Neural cell (in vitro differentiated cells): Measurements from ENCODE around the gene AP3B1. TPM values are rescaled to one million over a fixed set of nuclear protein-coding genes. Genes with fewer than 3 reads are reported as not detected.

Experiments
- H2AFZ ChIP-seq: fragments of 200-600, 300-800 bp; sonication (generic), shearing (Covaris generic); 2 replicates; pipeline ENCODE4 v1.6.0; 2014; ENCODE audit warnings: low read depth, mild to moderate bottlenecking, antibody characterized with exemption, low read length, moderate library complexity
- H3F3A ChIP-seq: fragments of 200-600 bp; shearing (Covaris generic); 2 replicates; pipeline ENCODE4 v1.6.1; 2016; ENCODE audit warnings: mild to moderate bottlenecking, moderate library complexity, mixed read lengths, antibody characterized with exemption, low read length; ENCODE audit not compliant: insufficient read depth, poor library complexity, severe bottlenecking
- H3K27ac ChIP-seq: fragments of 200-600, 300-800 bp; sonication (generic), shearing (Covaris generic); 2 replicates; pipeline ENCODE4 v1.5.1; 2014; ENCODE audit warnings: mild to moderate bottlenecking, low read length, moderate library complexity
- H3K27me3 ChIP-seq: fragments of 300-800, 200-600 bp; sonication (generic), shearing (Covaris generic); 2 replicates; pipeline ENCODE4 v1.6.0; 2014; ENCODE audit warnings: mild to moderate bottlenecking, low read depth, low read length, moderate library complexity; ENCODE audit not compliant: insufficient read depth
- H3K36me3 ChIP-seq: fragments of 300-800, 200-600 bp; sonication (generic), shearing (Covaris generic); 2 replicates; pipeline ENCODE4 v1.5.1; 2014; ENCODE audit warnings: mild to moderate bottlenecking, antibody characterized with exemption, low read length, moderate library complexity; ENCODE audit not compliant: insufficient read depth
- H3K4me2 ChIP-seq: fragments of 300-800, 200-600 bp; sonication (generic), shearing (Covaris generic); 2 replicates; pipeline ENCODE4 v1.6.0; 2014; ENCODE audit warnings: mild to moderate bottlenecking, low read length
- H3K4me3 ChIP-seq: fragments of 300-800, 200-600 bp; sonication (generic), shearing (Covaris generic); 2 replicates; pipeline ENCODE4 v1.5.1; 2014; ENCODE audit warnings: mild to moderate bottlenecking, low read length, moderate library complexity
- H3K79me2 ChIP-seq: fragments of 200-600 bp; shearing (Covaris generic); replicated peaks from 2 replicates; pipeline ENCODE4 v1.6.0; 2014; ENCODE audit warnings: mild to moderate bottlenecking, low read length, moderate library complexity; ENCODE audit not compliant: insufficient read depth
- H3K9ac ChIP-seq: fragments of 300-800, 200-600 bp; sonication (generic), shearing (Covaris generic); 2 replicates; pipeline ENCODE4 v1.6.1; 2016; ENCODE audit warnings: mild to moderate bottlenecking, low read length, mixed read lengths
- H3K9me2 ChIP-seq: fragments of 200-600 bp; shearing (Covaris generic); 2 replicates; pipeline ENCODE4 v1.6.1; 2016; ENCODE audit warnings: mild to moderate bottlenecking, low read length, mixed read lengths; ENCODE audit not compliant: insufficient read depth
- H3K9me3 ChIP-seq: fragments of 200-600, 300-800 bp; sonication (generic), shearing (Covaris generic); 2 replicates; pipeline ENCODE4 v1.6.1; 2016; ENCODE audit warnings: mild to moderate bottlenecking, mixed run types, low read length, moderate library complexity, mixed read lengths
- H4K20me1 ChIP-seq: fragments of 200-600 bp; shearing (Covaris generic); 2 replicates; pipeline ENCODE4 v1.6.1; 2016; ENCODE audit warnings: mild to moderate bottlenecking, mixed run types; ENCODE audit not compliant: insufficient read depth
- EP300 ChIP-seq: fragments of 450-650 bp; conservative IDR thresholded peaks from 2 replicates; pipeline ENCODE4 v1.6.1; 2014; ENCODE audit warnings: antibody characterized with exemption, mild to moderate bottlenecking, moderate library complexity; ENCODE audit not compliant: poor library complexity, severe bottlenecking
- EZH2 ChIP-seq: fragments of 200-600, 300-800 bp; shearing (Covaris generic), sonication (generic); IDR thresholded peaks from 2 replicates; pipeline ENCODE4 v1.6.1; 2014; ENCODE audit warnings: antibody characterized with exemption, low read length, borderline replicate concordance, mild to moderate bottlenecking; ENCODE audit not compliant: insufficient read depth, poor library complexity, severe bottlenecking
- MXI1 ChIP-seq: fragments of 450-650 bp; conservative IDR thresholded peaks from 2 replicates; pipeline ENCODE4 v1.6.1; 2014; ENCODE audit warnings: antibody characterized with exemption, mild to moderate bottlenecking; ENCODE audit not compliant: poor library complexity, severe bottlenecking
- POLR2AphosphoS5 ChIP-seq: IDR thresholded peaks from 2 replicates; pipeline ENCODE4 v1.6.1; 2012
- RAD21 ChIP-seq: fragments of 450-650 bp; conservative IDR thresholded peaks from 2 replicates; pipeline ENCODE4 v1.6.1; 2014; ENCODE audit warnings: antibody characterized with exemption, mild to moderate bottlenecking, moderate library complexity
- REST ChIP-seq: IDR thresholded peaks from 2 replicates; pipeline ENCODE4 v1.6.1; 2012; ENCODE audit warnings: borderline replicate concordance
- SMC3 ChIP-seq: fragments of 450-650 bp; conservative IDR thresholded peaks from 2 replicates; pipeline ENCODE4 v1.6.1; 2014; ENCODE audit warnings: antibody characterized with exemption, mild to moderate bottlenecking, moderate library complexity; ENCODE audit not compliant: poor library complexity
- TAF1 ChIP-seq: IDR thresholded peaks from 2 replicates; pipeline ENCODE4 v1.6.1; 2012; ENCODE audit warnings: low read depth
- polyA plus RNA-seq: library from polyadenylated mRNA; depleted of rRNA; stranded (reverse); fragments of >200 nt; gene quantifications from 2 replicates; pipeline ENCODE4 v1.2.3, GENCODE V29; 2014
- TF ChIP-seq, protein P1 (sequence below): fragments of 450-650 bp; IDR thresholded peaks from 2 replicates; pipeline ENCODE4 v1.5.1; 2014; ENCODE audit warnings: antibody characterized with exemption, mild to moderate bottlenecking, moderate library complexity; ENCODE audit not compliant: poor library complexity, severe bottlenecking

AP3B1 gene
- polyA plus RNA-seq, 1 donor from 2014 or later = 8.5 TPM

DNA sequence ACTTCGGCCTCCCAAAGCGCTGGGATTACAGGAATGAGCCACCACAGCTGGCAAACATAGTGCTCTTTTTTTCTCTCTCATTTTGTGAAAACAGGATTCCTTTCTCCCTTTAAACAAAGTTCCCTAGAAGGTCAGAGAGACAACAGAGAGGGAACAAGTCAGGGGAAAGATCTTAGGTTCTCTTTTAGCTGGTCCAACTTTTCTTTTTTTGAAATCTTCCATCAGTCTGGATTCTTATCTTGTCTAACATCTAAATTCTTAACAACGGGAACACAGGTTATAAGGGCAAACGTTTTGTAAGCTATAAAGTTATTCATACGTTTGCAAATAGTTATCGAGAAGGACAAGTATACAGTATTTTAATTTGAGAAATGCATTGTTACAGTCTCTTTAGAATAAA, 294.3 kb downstream of the AP3B1 start:
- no peak overlapping the region for H3K4me2 ChIP-seq
- no peaks in the 10 kb centered on the region for H3F3A ChIP-seq
- H3K9ac ChIP-seq = no peak overlapping the region
- no peaks in the 10 kb centered on the region for H3K36me3 ChIP-seq
- no peak overlapping the region for H2AFZ ChIP-seq
- no peaks in the 10 kb centered on the region for H3K9me3 ChIP-seq
- H3K27ac ChIP-seq = no peak overlapping the region
- H3K4me3 ChIP-seq = no peak overlapping the region
- no peaks in the 10 kb centered on the region for H4K20me1 ChIP-seq
- H3K79me2 ChIP-seq = no peaks in the 10 kb centered on the region
- TF ChIP-seq EZH2 (no peak), POLR2AphosphoS5 (no peak), TAF1 (no peak), MXI1 (no peak), REST (no peak)
- no peaks in the 10 kb centered on the region for H3K9me2 ChIP-seq
- H3K27me3 ChIP-seq = peaks cover 18% of the 10 kb centered on the region

- Histone ChIP-seq H4K20me1 (no peaks in the 10 kb centered on the region), H3F3A (no peaks in the 10 kb centered on the region), H3K9ac (no peak overlapping the region), H2AFZ (no peak overlapping the region), H3K36me3 (no peaks in the 10 kb centered on the region), H3K79me2 (no peaks in the 10 kb centered on the region), H3K27ac (no peak overlapping the region), H3K4me3 (no peak overlapping the region), H3K4me2 (no peak overlapping the region), H3K27me3 (peaks cover 16% of the 10 kb centered on the region), H3K9me2 (no peaks in the 10 kb centered on the region), H3K9me3 (no peaks in the 10 kb centered on the region)
- TF ChIP-seq, protein P1, sequence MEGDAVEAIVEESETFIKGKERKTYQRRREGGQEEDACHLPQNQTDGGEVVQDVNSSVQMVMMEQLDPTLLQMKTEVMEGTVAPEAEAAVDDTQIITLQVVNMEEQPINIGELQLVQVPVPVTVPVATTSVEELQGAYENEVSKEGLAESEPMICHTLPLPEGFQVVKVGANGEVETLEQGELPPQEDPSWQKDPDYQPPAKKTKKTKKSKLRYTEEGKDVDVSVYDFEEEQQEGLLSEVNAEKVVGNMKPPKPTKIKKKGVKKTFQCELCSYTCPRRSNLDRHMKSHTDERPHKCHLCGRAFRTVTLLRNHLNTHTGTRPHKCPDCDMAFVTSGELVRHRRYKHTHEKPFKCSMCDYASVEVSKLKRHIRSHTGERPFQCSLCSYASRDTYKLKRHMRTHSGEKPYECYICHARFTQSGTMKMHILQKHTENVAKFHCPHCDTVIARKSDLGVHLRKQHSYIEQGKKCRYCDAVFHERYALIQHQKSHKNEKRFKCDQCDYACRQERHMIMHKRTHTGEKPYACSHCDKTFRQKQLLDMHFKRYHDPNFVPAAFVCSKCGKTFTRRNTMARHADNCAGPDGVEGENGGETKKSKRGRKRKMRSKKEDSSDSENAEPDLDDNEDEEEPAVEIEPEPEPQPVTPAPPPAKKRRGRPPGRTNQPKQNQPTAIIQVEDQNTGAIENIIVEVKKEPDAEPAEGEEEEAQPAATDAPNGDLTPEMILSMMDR = no peak
Measured at GRCh38 chr5:77999399-77999798, 295.1 kb downstream of the AP3B1 start.

DNA sequence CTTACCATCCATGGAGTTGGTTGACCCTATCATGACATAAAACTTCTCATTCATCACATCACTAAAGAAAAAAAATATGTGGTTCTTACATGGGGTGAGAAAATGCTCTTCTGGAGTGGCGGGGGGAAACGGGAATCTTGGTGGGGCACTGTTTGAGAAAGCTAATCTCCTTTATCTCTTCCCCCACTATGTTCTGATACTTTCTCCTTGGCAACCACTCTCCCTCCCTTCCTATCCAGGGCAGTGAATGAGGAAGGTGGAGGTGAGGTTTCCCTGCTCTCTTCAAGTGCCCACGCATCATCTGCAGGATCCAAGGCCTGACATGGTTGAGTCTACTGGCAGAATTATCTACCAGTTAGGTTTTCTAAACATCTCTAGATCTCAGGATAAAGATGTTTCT, 297.6 kb downstream of the AP3B1 start:
- Histone ChIP-seq H3K27ac (no peak overlapping the region), H2AFZ (no peak overlapping the region), H3K4me3 (no peak overlapping the region), H3K4me2 (no peak overlapping the region), H3K9ac (no peak overlapping the region), H3K9me2 (no peaks in the 10 kb centered on the region), H4K20me1 (no peaks in the 10 kb centered on the region), H3K79me2 (no peaks in the 10 kb centered on the region), H3K9me3 (no peaks in the 10 kb centered on the region), H3K27me3 (no peaks in the 10 kb centered on the region), H3F3A (no peaks in the 10 kb centered on the region), H3K36me3 (no peaks in the 10 kb centered on the region)
- TF ChIP-seq REST (no peak), EZH2 (no peak), SMC3 (no peak), MXI1 (no peak), RAD21 (no peak), TAF1 (no peak), EP300 (no peak), POLR2AphosphoS5 (no peak)
- TF ChIP-seq, protein P1 = no peak
